KOPT-K1 (cell line): ENCODE results near the gene HK2.

Experiments
- H3K27ac ChIP-seq: fragments of 200-600 bp; sonication (generic); 2 replicates; pipeline ENCODE4 v1.5.1; 2016; ENCODE audit warnings: antibody characterized with exemption, mild to moderate bottlenecking, low read depth, low read length; ENCODE audit not compliant: poor library complexity, severe bottlenecking
- H3K36me3 ChIP-seq: fragments of 200-600 bp; sonication (generic); 2 replicates; pipeline ENCODE4 v1.5.1; 2017; ENCODE audit warnings: antibody characterized with exemption, mild to moderate bottlenecking, low read length, moderate library complexity; ENCODE audit not compliant: insufficient read depth
- H3K9me3 ChIP-seq: fragments of 200-600 bp; sonication (generic); 2 replicates; pipeline ENCODE4 v1.5.1; 2017; ENCODE audit warnings: antibody characterized with exemption, low read length, mild to moderate bottlenecking; ENCODE audit not compliant: insufficient read depth, poor library complexity, severe bottlenecking

The HK2 gene

DNA sequence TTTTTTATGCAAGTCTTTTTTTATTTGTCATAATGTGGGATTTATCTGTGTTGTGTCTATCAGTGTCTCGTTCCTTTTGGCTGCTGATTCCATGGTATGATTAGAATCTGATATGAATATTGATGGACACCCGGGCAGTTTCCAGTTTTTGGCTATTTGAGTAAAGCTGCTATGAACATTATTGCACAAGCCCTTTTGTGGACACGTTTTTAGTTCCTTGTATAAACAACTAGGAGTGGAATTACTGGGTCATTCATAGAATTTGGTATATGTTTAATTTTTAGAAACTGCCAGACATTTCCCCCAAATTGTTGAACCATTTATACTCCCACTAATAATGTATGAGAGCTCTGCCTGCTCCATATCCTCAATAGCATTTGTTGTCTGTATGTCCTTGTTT lies 26.6 kb downstream of the HK2 start:
- Histone ChIP-seq H3K27ac (no peak overlapping the region), H3K36me3 (peaks cover 82% of the 10 kb centered on the region), H3K9me3 (no peaks in the 10 kb centered on the region)

DNA sequence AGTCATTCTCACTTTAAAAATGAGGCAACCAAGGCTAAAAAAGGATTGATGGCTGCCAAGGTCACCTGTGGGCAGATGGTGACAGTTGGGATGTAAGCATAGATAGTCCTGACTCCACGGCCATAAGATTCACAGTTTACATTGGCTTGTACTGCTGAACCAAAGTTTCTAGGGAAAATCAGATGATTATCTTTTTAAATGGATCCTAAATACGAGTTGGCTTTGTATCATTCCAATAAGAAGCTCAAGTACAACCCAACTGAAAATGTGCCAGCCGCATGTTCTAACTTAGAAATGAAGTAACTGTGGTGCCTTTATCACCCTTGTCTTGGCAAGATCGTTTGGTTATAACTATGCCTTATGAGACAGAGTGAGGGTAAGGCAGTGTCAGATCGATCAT lies 27.6 kb downstream of the HK2 start:
- H3K9me3 ChIP-seq: no peaks in the 10 kb centered on the region
- H3K36me3 ChIP-seq: peaks cover 81% of the 10 kb centered on the region
- no peak overlapping the region for H3K27ac ChIP-seq

- no peaks in the 10 kb centered on the region for H3K9me3 ChIP-seq
- peaks cover 79% of the 10 kb centered on the region for H3K36me3 ChIP-seq
- H3K27ac ChIP-seq: no peak overlapping the region
Observed at GRCh38 chr2:74862020-74862964, 28.4 kb downstream of the HK2 start.

DNA sequence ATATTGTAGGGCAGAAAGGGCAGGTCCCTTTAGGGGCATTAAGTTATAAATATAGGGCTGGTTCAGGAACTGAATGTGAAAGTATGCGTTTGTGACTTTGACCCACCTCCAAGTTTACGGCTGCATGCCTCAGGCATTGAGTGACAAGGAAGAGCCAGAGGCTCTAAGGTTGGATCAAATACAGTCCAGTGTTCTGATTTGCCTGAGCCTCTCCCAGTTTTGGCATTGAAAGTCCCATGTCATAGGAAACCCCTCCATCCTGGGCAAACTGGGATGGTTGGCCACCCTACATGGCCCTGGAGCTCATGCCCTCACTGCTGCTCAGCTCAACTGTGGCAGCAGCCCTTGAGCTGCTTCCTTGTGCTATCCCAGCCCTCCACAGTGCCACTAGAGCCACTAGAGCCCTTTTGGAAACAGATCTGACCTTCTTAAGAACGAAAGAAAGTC lies 29.9 kb downstream of the HK2 start:
- peaks cover 80% of the 10 kb centered on the region for H3K36me3 ChIP-seq
- no peaks in the 10 kb centered on the region for H3K9me3 ChIP-seq
- no peak overlapping the region for H3K27ac ChIP-seq

- H3K36me3 ChIP-seq: peaks cover 79% of the 10 kb centered on the region
- no peak overlapping the region for H3K27ac ChIP-seq
- no peaks in the 10 kb centered on the region for H3K9me3 ChIP-seq
Observed at GRCh38 chr2:74864728-74865722, 31.1 kb downstream of the HK2 start.

DNA sequence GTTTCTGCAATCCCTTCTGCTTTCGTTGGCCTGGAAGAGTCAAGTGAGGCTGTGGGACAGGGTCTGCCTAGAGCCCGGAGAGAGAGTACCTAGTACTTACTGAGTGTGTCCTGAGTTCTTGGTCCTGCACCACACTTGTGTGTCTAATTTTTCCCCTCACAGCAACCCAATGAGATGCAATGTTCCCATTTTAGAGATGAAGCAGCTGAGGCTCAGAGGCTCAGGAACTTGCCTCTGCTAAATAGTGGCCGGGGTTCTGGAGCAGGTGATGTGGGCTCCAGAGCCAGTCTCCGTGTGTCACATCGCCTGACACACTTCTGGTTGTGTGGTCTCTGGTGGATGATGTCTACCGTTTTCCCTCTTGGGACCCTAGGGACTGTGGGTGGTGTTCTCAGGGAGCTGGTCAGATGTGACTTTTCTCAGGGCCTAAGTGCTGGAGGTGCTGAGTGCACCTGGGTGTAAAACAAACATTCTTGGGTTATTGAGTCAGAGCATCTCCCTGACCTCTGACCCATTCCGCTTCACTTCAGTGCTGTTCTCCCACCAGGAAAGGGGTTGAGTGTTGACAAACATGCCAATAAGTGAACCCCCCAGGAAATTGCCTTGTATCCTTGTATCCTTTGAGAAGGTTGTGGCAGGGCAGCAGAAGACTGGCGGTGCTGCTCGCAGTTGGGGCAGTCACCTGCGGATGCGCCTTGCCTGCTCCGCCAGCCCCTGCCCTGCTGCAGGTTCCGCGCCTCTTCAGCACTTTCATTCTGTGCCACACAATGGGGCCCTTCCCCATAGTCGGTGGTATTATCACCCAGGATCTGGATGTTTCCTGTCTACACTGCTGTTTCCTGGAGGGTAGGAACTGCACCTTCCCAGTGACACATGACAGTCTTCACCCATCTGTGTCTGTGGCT lies 32.1 kb downstream of the HK2 start:
- Histone ChIP-seq H3K9me3 (no peaks in the 10 kb centered on the region), H3K27ac (no peak overlapping the region), H3K36me3 (peaks cover 79% of the 10 kb centered on the region)

GRCh38 chr2:74867841-74868658 lies 34.1 kb downstream of the HK2 start:
- no peak overlapping the region for H3K27ac ChIP-seq
- H3K9me3 ChIP-seq: no peaks in the 10 kb centered on the region
- peaks cover 83% of the 10 kb centered on the region for H3K36me3 ChIP-seq

DNA sequence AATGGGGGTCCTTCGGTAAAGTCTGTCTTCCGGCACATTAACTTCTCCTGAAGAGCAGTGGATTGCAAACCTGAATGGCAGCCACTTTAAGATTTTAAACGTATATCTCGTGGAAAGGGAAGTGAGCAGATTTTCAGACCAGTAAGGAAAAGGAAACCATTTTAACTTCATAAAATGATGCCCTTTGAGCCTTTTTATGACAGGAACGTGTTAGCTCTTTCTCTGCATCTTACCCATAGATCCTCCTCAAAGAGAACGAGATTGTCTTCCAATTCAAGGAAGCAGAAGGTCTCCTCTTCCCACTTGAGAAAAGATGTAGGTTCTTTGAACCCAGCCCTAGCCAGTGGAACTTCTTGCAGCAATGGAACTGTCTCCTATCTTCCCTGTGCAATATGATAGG lies 35.6 kb downstream of the HK2 start:
- peaks cover 94% of the 10 kb centered on the region for H3K36me3 ChIP-seq
- H3K27ac ChIP-seq: no peak overlapping the region
- H3K9me3 ChIP-seq: no peaks in the 10 kb centered on the region

DNA sequence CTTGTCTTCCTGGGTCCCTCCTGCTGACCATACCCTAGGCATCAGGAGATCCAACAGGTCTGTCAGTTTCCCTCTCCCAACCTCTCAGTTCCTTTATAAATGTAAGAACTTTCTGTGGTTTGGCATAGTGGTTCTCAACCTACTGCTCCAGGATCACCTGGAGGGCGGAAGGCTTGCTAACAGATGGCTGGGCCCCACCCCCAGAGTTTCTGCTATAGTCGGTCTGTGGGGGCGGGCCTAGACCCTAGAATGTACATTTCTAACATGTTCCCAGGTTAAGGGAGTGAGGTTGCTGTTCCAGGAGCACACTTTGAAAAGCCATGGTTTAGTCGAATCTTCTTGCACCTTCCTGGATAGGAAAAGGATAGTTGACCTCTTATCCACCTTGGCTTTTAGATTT lies 37.0 kb downstream of the HK2 start:
- H3K27ac ChIP-seq: no peak overlapping the region
- H3K36me3 ChIP-seq: peaks cover 95% of the 10 kb centered on the region
- no peaks in the 10 kb centered on the region for H3K9me3 ChIP-seq

DNA sequence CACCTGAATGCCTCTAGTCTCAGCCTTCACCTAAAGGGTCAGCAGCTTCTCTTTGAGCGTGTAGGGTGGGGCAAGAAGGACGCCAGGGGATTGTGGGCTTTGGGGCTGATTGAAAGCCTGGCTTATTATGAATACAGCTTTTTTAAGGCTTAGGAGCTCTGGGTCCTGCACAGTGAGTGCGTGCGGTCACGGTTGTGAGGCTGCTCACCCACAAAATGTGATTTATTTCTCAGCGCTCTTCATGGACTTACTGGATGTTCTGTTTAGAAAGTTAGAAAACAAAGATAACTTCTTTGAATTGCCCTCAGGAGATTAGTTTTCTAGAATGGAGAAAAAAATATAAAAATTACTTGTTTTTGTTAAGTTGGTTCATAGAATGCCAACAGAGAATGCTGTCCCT lies 37.5 kb downstream of the HK2 start:
- Histone ChIP-seq H3K36me3 (peaks cover 95% of the 10 kb centered on the region), H3K27ac (no peak overlapping the region), H3K9me3 (no peaks in the 10 kb centered on the region)

GRCh38 chr2:74872389-74872836 lies 38.5 kb downstream of the HK2 start:
- H3K36me3 ChIP-seq: peaks cover 97% of the 10 kb centered on the region
- no peak overlapping the region for H3K27ac ChIP-seq
- H3K9me3 ChIP-seq: no peaks in the 10 kb centered on the region

- Histone ChIP-seq H3K9me3 (no peaks in the 10 kb centered on the region), H3K27ac (no peak overlapping the region), H3K36me3 (peaks cover 97% of the 10 kb centered on the region)
Observed at GRCh38 chr2:74873012-74873665, 39.2 kb downstream of the HK2 start.
